Thymus (tissue), 11 donors: ENCODE measurements around the gene SGCG. TPM values are rescaled to one million over a fixed set of nuclear protein-coding genes. Genes with fewer than 3 reads are reported as not detected.
A peak's percentile ranks its signal among the peaks of the same experiment; 100 is the strongest.
"Not testable (repeated sequence)": the region's sequence is repeated elsewhere in the genome, so short reads cannot be mapped to it uniquely, and the experiment has no call there.

Experiments
- DNase-seq, 9 donors: peaks; one replicate each; pipeline ENCODE4 v3.0.0-alpha.2; 2013; ENCODE audit warnings: low spot score in 9 of 9, low read depth in 6 of 9, missing footprints in 1 of 9
- H3K27ac ChIP-seq, 2 donors: one replicate each; pipeline ENCODE4 v1.5.1; 2013; ENCODE audit warnings: control low read depth in 1 of 2, low read depth in 1 of 2, low read length in 1 of 2, mild to moderate bottlenecking in 1 of 2, moderate library complexity in 1 of 2
- H3K27me3 ChIP-seq, 2 donors: one replicate each; pipeline ENCODE4 v1.5.1; 2013; ENCODE audit warnings: low read length in 1 of 2; ENCODE audit not compliant: control insufficient read depth in 2 of 2, insufficient read depth in 1 of 2
- H3K36me3 ChIP-seq, 2 donors: one replicate each; pipeline ENCODE4 v1.5.1; 2013; ENCODE audit warnings: low read length in 1 of 2, mild to moderate bottlenecking in 1 of 2, moderate library complexity in 1 of 2; ENCODE audit not compliant: control insufficient read depth in 2 of 2, insufficient read depth in 2 of 2
- H3K4me1 ChIP-seq, 2 donors: one replicate each; pipeline ENCODE4 v1.5.1; 2013; ENCODE audit warnings: low read length in 2 of 2; ENCODE audit not compliant: control insufficient read depth in 2 of 2, insufficient read depth in 2 of 2
- H3K4me3 ChIP-seq, 2 donors: one replicate each; pipeline ENCODE4 v1.5.1; 2013; ENCODE audit warnings: low read length in 2 of 2, control low read depth in 1 of 2, mild to moderate bottlenecking in 1 of 2
- H3K9me3 ChIP-seq, 2 donors: one replicate each; pipeline ENCODE4 v1.5.1; 2013; ENCODE audit warnings: low read length in 1 of 2, mild to moderate bottlenecking in 1 of 2; ENCODE audit not compliant: control insufficient read depth in 2 of 2, insufficient read depth in 1 of 2
- WGBS: extraction: QIAGEN DNeasy Blood & Tissue Kit; methylation state at CpG from one replicate; pipeline ENCODE4 v1.1.7; 2013; 5-methylcytosine and 5-hydroxymethylcytosine counted together
- polyA plus RNA-seq: library from polyadenylated mRNA; stranded (reverse); fragments of 200-250 nt; gene quantifications from one replicate; pipeline ENCODE4 v1.2.3, GENCODE V29; 2013
- total RNA-seq: library from RNA; stranded (reverse); fragments of 120-200 nt; gene quantifications from one replicate; pipeline ENCODE4 v1.2.4, GENCODE V29; 2013
- donor health status: healthy.

SGCG gene
- total and polyA plus RNA-seq, 2 donors = 0.19 to 0.57 TPM

DNA sequence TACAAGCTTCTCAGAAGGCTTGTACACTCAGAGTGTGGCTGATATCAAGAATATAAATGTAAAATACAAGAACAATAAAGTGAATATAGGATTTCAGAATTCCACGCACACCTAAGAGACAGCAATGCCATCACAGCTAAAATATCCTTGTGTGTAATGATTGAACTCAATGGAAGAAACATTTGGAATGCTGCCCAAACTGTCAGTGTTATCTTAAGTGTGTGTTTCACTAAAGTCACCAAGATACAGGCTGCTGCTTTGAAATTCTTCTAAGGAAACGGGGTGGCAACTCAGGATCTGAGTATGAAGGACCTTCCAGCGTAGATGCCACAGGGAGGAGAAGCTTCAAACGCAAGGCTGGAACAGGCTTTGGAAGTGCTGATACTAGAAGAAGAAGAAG lies 86.8 kb downstream of the SGCG start:
- Histone ChIP-seq H3K27ac (no peak overlapping the region), H3K27me3 (no peaks in the 10 kb centered on the region), H3K36me3 (no peaks in the 10 kb centered on the region), H3K4me1 (no peaks in the 10 kb centered on the region), H3K4me3 (no peak overlapping the region), H3K9me3 (no peaks in the 10 kb centered on the region)
- 93% methylated on average over 4 of the region's 4 CpGs for WGBS
- no peak for DNase-seq

DNA sequence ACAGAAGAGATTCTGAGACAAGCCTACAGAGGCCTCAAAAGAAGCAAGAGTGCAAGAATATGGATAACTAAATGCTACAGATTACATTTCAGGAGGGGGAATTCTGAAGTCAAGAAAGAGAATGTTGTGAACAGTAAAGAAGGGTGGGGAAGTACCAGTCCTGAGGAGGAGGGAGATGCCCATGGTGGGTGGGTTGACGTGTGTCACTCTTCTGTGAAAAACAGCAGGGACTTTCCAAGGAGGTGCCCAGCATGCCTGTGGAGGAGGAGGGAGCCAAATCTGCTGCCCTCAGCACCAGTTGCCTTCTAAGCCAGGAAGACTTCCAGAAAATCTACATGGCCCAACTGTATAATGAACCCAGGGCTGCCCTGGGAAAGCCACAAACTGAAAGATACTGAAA lies 87.7 kb downstream of the SGCG start:
- H3K27me3 ChIP-seq = no peaks in the 10 kb centered on the region
- H3K27ac ChIP-seq = no peak overlapping the region
- no peaks in the 10 kb centered on the region for H3K36me3 ChIP-seq
- no peaks in the 10 kb centered on the region for H3K9me3 ChIP-seq
- 79% methylated on average over 1 of the region's 1 CpG for WGBS
- H3K4me3 ChIP-seq = no peak overlapping the region
- H3K4me1 ChIP-seq = no peaks in the 10 kb centered on the region
- peak in 1 of 9 donors; percentile 8 for DNase-seq

DNA sequence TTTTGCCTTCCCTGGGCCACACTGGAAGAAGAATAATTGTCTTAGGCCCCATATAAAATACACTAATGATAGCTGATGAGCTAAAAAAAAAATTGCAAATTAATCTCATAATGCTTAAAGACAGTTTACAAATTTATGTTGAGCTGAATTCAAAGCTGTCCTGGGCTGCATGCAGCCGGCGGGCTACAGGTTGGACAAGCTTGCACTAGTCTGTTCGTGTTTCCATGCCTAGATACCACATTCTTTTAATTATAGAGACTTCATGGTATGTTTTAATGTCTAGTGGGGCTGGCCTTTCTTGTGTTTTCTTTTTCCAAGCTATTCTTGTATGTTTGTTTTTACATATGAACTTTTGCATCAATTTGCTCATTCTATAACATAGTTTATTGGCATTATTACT lies 90.6 kb downstream of the SGCG start:
- DNase-seq = no peak
- Histone ChIP-seq H3K9me3 (no peaks in the 10 kb centered on the region), H3K27ac (no peak overlapping the region), H3K4me3 (no peak overlapping the region), H3K36me3 (no peaks in the 10 kb centered on the region), H3K27me3 (no peaks in the 10 kb centered on the region), H3K4me1 (no peaks in the 10 kb centered on the region)
- 89% methylated on average over 3 of the region's 3 CpGs for WGBS

DNA sequence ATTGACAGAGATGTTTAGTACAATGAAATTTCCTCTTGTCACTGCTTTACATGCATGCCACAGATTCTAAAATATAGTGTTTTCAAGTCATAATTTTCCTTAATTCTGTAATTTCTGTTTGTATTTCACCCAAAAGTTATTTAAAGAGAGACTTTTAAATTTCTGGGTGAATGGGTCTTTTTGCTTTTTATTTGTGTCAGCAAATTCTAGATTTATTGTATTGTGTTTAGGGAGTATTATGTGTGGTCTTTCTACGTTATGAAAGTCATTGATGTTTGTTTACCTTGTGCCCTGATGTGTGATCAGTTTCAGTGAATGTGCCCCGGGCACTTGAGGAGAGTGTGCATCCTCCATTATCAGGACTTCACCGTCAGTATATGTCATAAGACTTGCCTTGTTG lies 92.7 kb downstream of the SGCG start:
- Histone ChIP-seq H3K9me3 (no peaks in the 10 kb centered on the region), H3K27ac (no peak overlapping the region), H3K4me1 (no peaks in the 10 kb centered on the region), H3K36me3 (no peaks in the 10 kb centered on the region), H3K27me3 (no peaks in the 10 kb centered on the region), H3K4me3 (no peak overlapping the region)
- 90% methylated on average over 3 of the region's 3 CpGs for WGBS
- no peak for DNase-seq

DNA sequence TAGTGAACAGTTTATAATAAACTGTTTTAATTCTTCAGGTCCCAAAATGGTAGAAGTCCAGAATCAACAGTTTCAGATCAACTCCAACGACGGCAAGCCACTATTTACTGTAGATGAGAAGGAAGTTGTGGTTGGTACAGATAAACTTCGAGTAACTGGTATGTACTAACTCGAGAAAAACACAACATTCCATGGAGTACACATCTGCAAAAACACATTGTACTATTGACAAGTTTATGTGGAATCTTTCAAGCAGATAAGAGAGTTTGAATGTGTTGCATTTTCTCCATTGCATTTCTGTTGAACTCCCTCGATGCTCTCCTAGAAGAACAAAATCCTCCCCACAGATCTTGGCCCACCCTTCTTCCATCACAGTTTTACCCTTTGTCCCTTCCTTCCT lies 98.5 kb downstream of the SGCG start:
- H3K4me3 ChIP-seq = no peak overlapping the region
- H3K27me3 ChIP-seq = no peaks in the 10 kb centered on the region
- H3K4me1 ChIP-seq = no peaks in the 10 kb centered on the region
- DNase-seq = no peak
- no peaks in the 10 kb centered on the region for H3K9me3 ChIP-seq
- H3K27ac ChIP-seq = no peak overlapping the region
- WGBS = 56% methylated on average over 5 of the region's 5 CpGs
- no peaks in the 10 kb centered on the region for H3K36me3 ChIP-seq

DNA sequence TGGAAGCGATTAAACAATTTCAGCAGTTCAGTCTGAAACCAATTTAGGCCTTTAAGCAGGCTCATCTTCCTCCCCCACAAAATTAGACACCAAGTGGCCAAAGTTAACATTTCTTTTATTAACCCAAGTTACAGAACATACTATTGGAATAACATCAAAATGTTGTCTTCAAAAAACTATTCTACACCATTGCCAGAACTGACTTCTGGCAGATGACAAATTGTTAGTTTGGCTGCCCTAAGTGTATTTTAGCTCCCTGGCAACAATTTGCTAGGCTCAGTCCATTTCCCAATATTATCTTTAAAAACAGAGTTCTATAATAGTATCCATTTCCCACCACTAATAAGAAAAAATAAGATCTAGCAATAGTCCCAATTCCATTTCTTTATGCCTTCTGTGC lies 107.8 kb downstream of the SGCG start:
- WGBS = 99% methylated on average over 1 of the region's 1 CpG
- DNase-seq = no peak
- Histone ChIP-seq H3K4me3 (no peak overlapping the region), H3K36me3 (no peaks in the 10 kb centered on the region), H3K27me3 (no peaks in the 10 kb centered on the region), H3K4me1 (no peaks in the 10 kb centered on the region), H3K9me3 (peaks cover 0 to 1% of the 10 kb centered on the region in 2 donors), H3K27ac (no peak overlapping the region)

DNA sequence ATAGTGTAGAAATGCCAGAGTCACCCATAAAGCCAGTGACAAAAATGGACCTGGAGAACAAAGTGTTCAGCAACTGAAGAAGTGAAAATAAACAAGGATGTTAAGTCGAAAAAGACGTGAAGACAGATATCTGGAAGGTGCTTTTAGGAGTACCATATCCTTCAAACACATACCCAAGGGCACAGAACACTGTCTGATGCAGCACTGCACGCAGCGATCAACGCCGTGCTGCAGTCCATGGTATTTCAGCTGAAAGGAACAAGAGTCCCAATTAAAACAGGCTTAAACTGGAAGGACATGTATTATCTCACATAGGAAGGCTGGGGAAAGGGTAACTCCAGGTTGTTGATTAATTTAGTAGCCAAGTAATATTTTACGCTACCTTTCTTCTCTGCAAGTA lies 108.2 kb downstream of the SGCG start:
- DNase-seq = no peak
- Histone ChIP-seq H3K27ac (no peak overlapping the region), H3K36me3 (no peaks in the 10 kb centered on the region), H3K4me1 (no peaks in the 10 kb centered on the region), H3K27me3 (no peaks in the 10 kb centered on the region), H3K4me3 (no peak overlapping the region), H3K9me3 (peaks cover 0 to 1% of the 10 kb centered on the region in 2 donors)
- WGBS = 87% methylated on average over 7 of the region's 7 CpGs

DNA sequence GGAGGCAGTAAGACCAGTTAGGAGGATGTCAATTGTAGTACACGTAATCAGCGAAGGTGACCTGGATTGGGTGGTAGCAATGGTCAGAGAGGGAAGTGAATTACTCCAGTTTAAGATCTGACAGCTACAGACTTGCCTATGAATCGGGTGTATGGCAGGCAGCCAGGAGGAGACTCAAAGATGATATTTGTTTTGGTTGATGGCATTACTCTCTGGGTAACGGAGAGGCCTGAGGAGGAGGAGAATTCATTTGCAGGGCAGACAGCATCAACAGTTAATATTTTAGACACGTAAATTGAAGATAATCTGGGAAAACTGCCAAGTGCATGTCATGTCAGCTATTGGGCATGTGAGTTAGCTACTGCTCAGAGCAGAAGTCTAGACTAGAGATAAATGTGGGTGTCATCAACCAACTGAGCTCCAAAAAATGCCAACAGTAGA lies 109.2 kb downstream of the SGCG start:
- Histone ChIP-seq H3K4me1 (no peaks in the 10 kb centered on the region), H3K9me3 (peaks cover 0 to 1% of the 10 kb centered on the region in 2 donors), H3K27ac (no peak overlapping the region), H3K4me3 (no peak overlapping the region), H3K27me3 (no peaks in the 10 kb centered on the region), H3K36me3 (no peaks in the 10 kb centered on the region)
- peak in 2 of 9 donors; percentile 2 for DNase-seq
- 81% methylated on average over 5 of the region's 5 CpGs for WGBS

DNA sequence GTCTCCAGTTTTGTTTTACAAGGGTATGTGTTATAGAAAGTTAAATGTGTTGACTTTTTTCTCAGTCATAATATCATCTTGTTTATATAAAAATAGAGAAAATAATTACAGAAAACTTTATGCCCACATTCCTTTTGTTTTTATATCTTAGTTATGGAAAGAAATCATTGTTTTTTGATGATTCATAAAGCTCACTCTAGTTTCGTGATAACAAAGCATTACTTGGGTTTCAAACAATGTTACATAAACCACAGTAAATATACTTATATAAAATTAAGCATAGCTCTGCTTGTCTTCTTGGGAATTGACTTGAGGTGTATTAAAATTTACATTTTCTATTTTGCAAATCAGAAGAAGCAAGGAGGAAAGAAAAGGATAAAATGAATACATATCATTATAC lies 111.8 kb downstream of the SGCG start:
- DNase-seq = no peak
- H3K4me3 ChIP-seq = no peak overlapping the region
- no peaks in the 10 kb centered on the region for H3K4me1 ChIP-seq
- H3K9me3 ChIP-seq = no peaks in the 10 kb centered on the region
- H3K27me3 ChIP-seq = no peaks in the 10 kb centered on the region
- no peaks in the 10 kb centered on the region for H3K36me3 ChIP-seq
- H3K27ac ChIP-seq = no peak overlapping the region
- 96% methylated on average over 1 of the region's 1 CpG for WGBS

DNA sequence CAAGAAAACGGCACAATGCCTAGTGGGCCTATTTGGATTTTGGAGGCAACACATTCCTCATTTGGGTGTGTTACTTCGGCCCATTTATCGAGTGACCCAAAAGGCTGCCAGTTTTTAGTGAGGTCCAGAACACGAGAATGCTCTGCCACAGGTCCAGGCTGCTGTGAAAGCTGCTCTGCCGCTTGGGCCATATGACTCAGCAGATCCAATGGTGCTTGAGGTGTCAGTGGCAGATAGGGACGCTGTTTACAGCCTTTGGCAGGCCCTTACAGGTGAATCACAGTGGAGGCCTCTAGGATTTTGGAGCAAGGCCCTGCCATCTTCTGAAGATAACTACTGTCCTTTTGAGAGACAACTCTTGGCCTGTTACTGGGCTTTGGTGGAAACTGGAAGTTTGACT lies 134.1 kb downstream of the SGCG start:
- H3K27me3 ChIP-seq, H3K9me3 ChIP-seq, H3K27ac ChIP-seq, H3K36me3 ChIP-seq, H3K4me1 ChIP-seq, DNase-seq, H3K4me3 ChIP-seq: not testable (repeated sequence)
- 97% methylated on average over 6 of the region's 6 CpGs for WGBS
